AG09319 (cell line): ENCODE results near the gene PPP1R27.

Experiments used
- DNase-seq: peaks from one replicate; pipeline ENCODE4 v3.0.0-alpha.2; 2010; ENCODE audit warnings: low read depth; ENCODE audit errors: extremely low read depth
- CTCF ChIP-seq: IDR thresholded peaks from 2 replicates; pipeline ENCODE4 v1.5.1; 2011; ENCODE audit warnings: low read depth, mild to moderate bottlenecking, inconsistent platforms, low read length, moderate library complexity

Gene PPP1R27

GRCh38 chr17:81859906-81860755, 25.3 kb upstream of the PPP1R27 start, which contains the start of gene P4HB:
Gene P4HB, minus strand, starts transcription at chr17:81860535. Its CDS starts 64 bp downstream, at chr17:81860471.
- DNase-seq, result no peak
- TF ChIP-seq CTCF, result no peak; the same call in 1 of the 2 replicates

- TF ChIP-seq CTCF, result no peak
- DNase-seq, result no peak
These were observed 24.4 kb upstream of the PPP1R27 start for GRCh38 chr17:81858967-81859905.

GRCh38 chr17:81858170-81858966, 23.5 kb upstream of the PPP1R27 start:
- no peak for DNase-seq

GRCh38 chr17:81854974-81855774, 20.3 kb upstream of the PPP1R27 start:
- TF ChIP-seq CTCF, result no peak
- DNase-seq, result no peak

More at GRCh38 chr17:81858170-81858966, 23.5 kb upstream of the PPP1R27 start:
- TF ChIP-seq CTCF, result no peak

GRCh38 chr17:81852237-81852636, 17.4 kb upstream of the PPP1R27 start:
- TF ChIP-seq CTCF, result no peak
- no peak for DNase-seq

- DNase-seq, result no peak
- TF ChIP-seq CTCF, result no peak
These were observed 16.6 kb upstream of the PPP1R27 start for GRCh38 chr17:81851423-81851822.
